T-helper 17 cell (primary cell): ENCODE data around the gene IRAK2. TPM values are rescaled to one million over a fixed set of nuclear protein-coding genes. Genes with fewer than 3 reads are reported as not detected.

Experiments used
- ATAC-seq: fragments of 150-1000 bp; cut with Tn5 transposase; 2 replicates; pipeline ENCODE4 v1.10.0; 2021; ENCODE audit warnings: mild to moderate bottlenecking, moderate library complexity
- DNase-seq, 3 donors: peaks; one replicate each; pipeline versions ENCODE4 v3.0.0 to v3.0.0-alpha.2; 2020 to 2021
- H3K9me3 ChIP-seq: one replicate; pipeline ENCODE4 v1.7.0; 2013; ENCODE audit warnings: low read length, mild to moderate bottlenecking; ENCODE audit not compliant: control insufficient read depth, poor library complexity, severe bottlenecking
- H3K27ac Mint-ChIP-seq: one replicate; pipeline ENCODE4 v1.8.0; 2022; ENCODE audit warnings: mild to moderate bottlenecking, moderate library complexity, mixed read lengths
- H3K27me3 Mint-ChIP-seq: one replicate; pipeline ENCODE4 v1.8.0; 2022; ENCODE audit warnings: mixed read lengths
- H3K36me3 Mint-ChIP-seq: one replicate; pipeline ENCODE4 v1.8.0; 2022; ENCODE audit warnings: low read depth, mixed read lengths
- H3K4me1 Mint-ChIP-seq: one replicate; pipeline ENCODE4 v1.8.0; 2022; ENCODE audit warnings: mild to moderate bottlenecking, mixed read lengths
- H3K4me3 Mint-ChIP-seq: one replicate; pipeline ENCODE4 v1.8.0; 2022; ENCODE audit warnings: mild to moderate bottlenecking, moderate library complexity, mixed read lengths
- total RNA-seq, 4 donors: library from RNA in 2 of 4; stranded (reverse) in 2 of 4; gene quantifications; one replicate each; pipeline ENCODE4 v1.2.3 and lab custom pipeline; 2022 to 2026

IRAK2 gene
- total RNA-seq, 2 donors from 2014 or later = 4.6 to 5.0 TPM

DNA sequence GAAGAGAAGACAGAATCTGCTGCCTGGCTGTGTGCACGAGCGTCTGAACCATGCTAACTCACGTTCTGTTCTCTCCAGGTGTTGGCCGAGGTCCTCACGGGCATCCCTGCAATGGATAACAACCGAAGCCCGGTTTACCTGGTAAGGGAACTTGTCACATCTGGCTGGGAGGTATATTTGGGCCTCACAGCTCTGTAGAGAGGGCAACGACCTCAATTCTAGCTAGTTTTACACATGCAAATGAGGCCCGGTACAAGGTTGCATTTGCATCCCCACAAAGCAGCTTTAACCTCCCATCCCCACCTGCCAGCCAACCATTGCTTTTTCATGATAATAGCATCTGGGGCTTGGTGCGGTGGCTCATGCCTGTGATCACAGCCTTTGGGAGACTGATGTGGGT, 61.6 kb downstream of the IRAK2 start:
- no peaks in the 10 kb centered on the region for H3K9me3 ChIP-seq
- DNase-seq (no peak), ATAC-seq (no peak)
- H3K4me3 Mint-ChIP-seq = peak overlapping the region; percentile 19
- H3K27me3 Mint-ChIP-seq = no peaks in the 10 kb centered on the region
- H3K27ac Mint-ChIP-seq = peak overlapping the region; percentile 87
- peaks cover 38% of the 10 kb centered on the region for H3K4me1 Mint-ChIP-seq
- peaks cover 3% of the 10 kb centered on the region for H3K36me3 Mint-ChIP-seq

DNA sequence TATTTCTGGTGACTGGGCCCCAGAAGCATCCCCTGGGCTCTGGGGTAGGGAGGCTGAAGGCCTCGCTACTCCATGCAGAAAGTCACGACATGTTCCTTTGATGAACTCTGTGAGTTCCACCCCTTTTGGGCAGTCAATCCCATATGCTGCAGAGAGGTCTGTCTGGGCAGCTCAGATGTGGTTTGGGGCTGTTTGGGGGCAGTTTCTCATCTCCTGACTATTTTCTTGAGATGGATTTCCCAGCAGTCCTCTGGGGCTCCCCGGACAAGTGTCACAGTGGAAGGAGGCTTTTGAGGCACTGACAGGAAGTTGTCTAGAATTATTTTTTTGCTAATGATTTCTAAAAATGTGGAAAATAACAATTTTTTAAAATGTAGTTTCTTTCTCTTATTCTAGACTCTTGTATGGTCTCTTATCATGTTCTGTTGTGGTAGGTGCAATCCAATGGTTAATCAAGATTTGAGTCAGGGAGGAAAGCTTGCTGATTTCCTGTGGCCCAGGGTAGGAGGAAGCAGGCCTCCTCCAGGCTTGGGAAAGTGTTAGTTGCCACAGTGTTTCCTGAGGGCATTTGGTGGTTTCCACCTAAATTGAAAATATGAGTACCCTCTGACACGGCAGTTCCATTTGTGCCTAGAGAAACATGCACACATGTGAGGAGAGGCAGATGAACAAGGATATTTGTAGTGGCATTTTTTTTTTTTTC, 63.7 kb downstream of the IRAK2 start:
- no peaks in the 10 kb centered on the region for H3K9me3 ChIP-seq
- no peak overlapping the region for H3K4me3 Mint-ChIP-seq
- no peaks in the 10 kb centered on the region for H3K27me3 Mint-ChIP-seq
- H3K36me3 Mint-ChIP-seq = peaks cover 3% of the 10 kb centered on the region
- peak; percentile 18 for ATAC-seq
- peaks cover 33% of the 10 kb centered on the region for H3K4me1 Mint-ChIP-seq
- H3K27ac Mint-ChIP-seq = peak overlapping the region; percentile 75
- DNase-seq = no peak

DNA sequence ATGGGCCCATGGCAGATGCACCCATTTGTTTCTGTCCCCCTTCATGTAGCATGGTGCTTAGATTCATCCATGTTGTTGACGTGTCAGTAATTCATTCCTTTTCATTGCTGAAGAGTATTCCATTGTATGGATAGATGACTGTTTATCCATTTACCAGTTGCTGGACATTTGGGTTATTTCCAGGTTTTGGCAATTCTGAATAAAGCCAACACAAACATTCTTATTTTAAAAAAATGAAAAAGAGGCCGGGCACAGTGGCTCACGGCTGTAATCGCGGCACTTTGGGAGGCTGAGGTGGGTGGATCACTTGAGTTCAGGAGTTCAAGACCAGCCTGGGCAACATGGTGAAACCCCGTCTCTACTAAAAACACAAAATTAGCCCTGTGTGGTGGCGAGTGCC, 64.9 kb downstream of the IRAK2 start:
- H3K27ac Mint-ChIP-seq = no peak overlapping the region
- peaks cover 24% of the 10 kb centered on the region for H3K4me1 Mint-ChIP-seq
- no peak for DNase-seq
- no peak for ATAC-seq
- H3K4me3 Mint-ChIP-seq = no peak overlapping the region
- peaks cover 3% of the 10 kb centered on the region for H3K36me3 Mint-ChIP-seq
- H3K9me3 ChIP-seq = no peaks in the 10 kb centered on the region
- H3K27me3 Mint-ChIP-seq = no peaks in the 10 kb centered on the region

DNA sequence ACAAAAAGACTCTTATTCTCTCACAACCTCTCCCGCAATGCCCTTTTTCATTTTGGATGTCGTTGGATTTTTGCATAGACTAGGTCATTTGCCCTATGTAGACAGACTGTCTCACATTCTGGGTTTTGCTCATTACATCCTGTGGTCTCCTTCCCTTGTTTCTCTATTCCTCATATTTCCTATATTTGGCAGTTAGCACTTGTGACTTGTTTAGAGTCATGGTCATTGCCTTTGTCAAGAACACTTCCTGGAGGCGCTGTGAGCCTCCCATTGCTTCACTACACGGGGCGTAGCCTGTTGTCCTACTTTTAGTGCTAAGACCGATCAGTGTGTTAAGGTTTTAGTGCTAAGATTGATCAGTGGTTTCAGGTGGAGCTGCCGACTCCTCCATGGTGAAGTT, 67.4 kb downstream of the IRAK2 start:
- H3K27ac Mint-ChIP-seq = peak overlapping the region; percentile 84
- no peak for DNase-seq
- no peaks in the 10 kb centered on the region for H3K36me3 Mint-ChIP-seq
- H3K4me3 Mint-ChIP-seq = peak overlapping the region; percentile 80
- no peaks in the 10 kb centered on the region for H3K9me3 ChIP-seq
- H3K27me3 Mint-ChIP-seq = no peaks in the 10 kb centered on the region
- peak; percentile 76 for ATAC-seq
- peaks cover 14% of the 10 kb centered on the region for H3K4me1 Mint-ChIP-seq

DNA sequence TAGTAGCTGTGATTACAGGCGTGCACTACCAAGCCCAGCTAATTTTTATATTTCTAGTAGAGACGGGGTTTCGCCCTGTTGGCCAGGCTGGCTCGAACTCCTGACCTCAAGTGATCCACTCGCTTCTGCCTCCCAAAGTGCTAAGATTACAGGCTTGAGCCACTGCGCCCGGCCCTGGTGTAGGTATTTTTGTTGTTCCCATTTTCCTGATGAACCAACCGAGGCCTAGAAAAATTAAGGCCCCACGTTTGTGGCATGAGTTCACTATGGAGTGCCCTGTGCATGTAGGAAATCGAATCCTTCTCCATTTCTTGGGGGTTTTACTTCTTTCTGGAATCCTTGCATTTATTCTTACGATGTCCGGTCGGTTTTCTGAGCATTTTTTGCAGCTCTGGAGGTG, 69.3 kb downstream of the IRAK2 start:
- H3K4me3 Mint-ChIP-seq = no peak overlapping the region
- no peaks in the 10 kb centered on the region for H3K36me3 Mint-ChIP-seq
- no peaks in the 10 kb centered on the region for H3K27me3 Mint-ChIP-seq
- DNase-seq (no peak), ATAC-seq (no peak)
- H3K27ac Mint-ChIP-seq = no peak overlapping the region
- H3K4me1 Mint-ChIP-seq = peaks cover 22% of the 10 kb centered on the region
- no peaks in the 10 kb centered on the region for H3K9me3 ChIP-seq

DNA sequence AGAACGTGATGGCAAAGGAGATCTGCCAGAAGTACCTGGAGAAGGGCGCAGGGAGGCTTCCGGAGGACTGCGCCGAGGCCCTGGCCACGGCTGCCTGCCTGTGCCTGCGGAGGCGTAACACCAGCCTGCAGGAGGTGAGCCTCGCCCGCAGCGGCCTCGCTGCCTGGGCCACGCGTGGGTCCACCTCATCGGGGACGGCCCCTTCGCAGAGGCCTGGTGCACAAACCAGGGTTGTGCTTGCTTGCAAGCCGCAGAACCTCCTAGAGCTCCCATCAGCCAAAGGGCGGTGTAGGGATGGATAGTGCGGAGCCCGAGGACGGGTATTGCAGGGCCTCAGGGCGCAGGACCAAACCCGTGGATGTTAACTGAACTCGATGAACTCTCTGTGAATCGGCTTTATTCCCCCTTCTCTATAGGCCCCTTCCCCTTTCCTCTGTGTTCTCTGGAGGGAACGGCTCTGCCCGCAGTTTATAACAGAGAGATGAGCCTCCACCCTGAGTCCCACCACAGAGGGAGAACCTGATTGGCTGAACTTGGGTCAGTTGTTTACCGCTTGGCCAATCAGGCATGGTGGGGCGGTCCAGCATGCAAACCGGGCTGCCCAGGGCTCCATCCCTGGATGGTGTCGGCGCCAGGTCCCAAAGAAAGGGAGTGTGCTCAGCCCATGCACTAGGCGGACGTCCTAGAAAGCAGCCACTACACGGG, 70.0 kb downstream of the IRAK2 start:
- DNase-seq (no peak), ATAC-seq (no peak)
- Mint-ChIP-seq H3K36me3 (no peaks in the 10 kb centered on the region), H3K27me3 (no peaks in the 10 kb centered on the region), H3K27ac (no peak overlapping the region), H3K4me3 (no peak overlapping the region), H3K4me1 (peaks cover 26% of the 10 kb centered on the region)
- no peaks in the 10 kb centered on the region for H3K9me3 ChIP-seq

DNA sequence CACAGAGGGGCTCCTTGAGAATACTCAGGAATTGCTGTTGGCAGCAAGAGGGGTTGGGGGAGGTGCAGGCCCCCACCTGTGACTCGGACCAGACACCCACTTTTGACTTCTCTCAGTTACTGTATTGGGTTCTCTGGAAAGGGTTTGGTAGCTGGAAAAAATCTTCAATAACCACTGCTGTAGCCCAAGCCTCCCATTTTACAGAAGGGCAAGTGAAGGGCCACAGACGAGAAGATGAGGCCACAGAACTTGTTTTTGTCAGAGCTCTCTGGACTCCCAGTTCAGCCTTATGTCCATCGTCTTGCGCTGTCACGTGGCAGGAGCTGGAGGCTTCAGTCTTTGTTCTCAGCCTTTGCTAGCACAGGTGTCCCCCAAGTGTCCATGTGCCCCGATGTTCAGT, 70.8 kb downstream of the IRAK2 start:
- H3K4me3 Mint-ChIP-seq = no peak overlapping the region
- no peaks in the 10 kb centered on the region for H3K27me3 Mint-ChIP-seq
- no peaks in the 10 kb centered on the region for H3K36me3 Mint-ChIP-seq
- no peak overlapping the region for H3K27ac Mint-ChIP-seq
- H3K4me1 Mint-ChIP-seq = peaks cover 26% of the 10 kb centered on the region
- no peaks in the 10 kb centered on the region for H3K9me3 ChIP-seq
- no peak for DNase-seq
- ATAC-seq = no peak

DNA sequence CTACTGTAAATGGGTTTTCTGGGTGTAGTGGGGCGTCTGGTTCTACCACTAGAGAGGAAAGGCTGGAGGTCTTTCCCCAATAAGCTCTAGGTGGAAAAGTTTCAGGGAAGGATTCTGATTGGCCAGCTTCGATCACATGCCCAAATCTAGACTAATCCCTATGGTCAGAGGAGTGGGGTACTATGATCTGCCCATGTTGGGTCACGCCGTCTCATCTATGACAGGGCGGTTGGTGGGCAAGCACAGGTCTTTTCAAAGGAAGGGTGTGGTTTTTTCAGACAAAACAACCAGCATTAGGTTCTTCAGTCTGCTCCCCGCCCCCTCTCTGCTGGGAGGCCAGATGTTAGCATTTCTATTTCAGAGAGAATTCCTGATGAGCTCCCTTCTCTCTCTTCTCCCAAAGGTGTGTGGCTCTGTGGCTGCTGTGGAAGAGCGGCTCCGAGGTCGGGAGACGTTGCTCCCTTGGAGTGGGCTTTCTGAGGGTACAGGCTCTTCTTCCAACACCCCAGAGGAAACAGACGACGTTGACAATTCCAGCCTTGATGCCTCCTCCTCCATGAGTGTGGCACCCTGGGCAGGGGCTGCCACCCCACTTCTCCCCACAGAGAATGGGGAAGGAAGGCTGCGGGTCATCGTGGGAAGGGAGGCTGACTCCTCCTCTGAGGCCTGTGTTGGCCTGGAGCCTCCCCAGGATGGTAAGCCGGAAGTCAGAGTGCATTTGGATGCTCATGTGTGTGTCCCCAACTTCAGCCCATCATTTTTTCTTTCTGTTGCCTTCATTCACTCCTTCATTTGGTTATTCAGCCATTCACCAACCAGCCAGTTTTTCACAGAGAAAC, 73.8 kb downstream of the IRAK2 start:
- DNase-seq = no peak
- Mint-ChIP-seq H3K4me3 (peak overlapping the region; percentile 39), H3K36me3 (no peaks in the 10 kb centered on the region), H3K27ac (peak overlapping the region; percentile 90), H3K4me1 (peaks cover 33% of the 10 kb centered on the region), H3K27me3 (no peaks in the 10 kb centered on the region)
- peak; percentile 45 for ATAC-seq
- no peaks in the 10 kb centered on the region for H3K9me3 ChIP-seq

DNA sequence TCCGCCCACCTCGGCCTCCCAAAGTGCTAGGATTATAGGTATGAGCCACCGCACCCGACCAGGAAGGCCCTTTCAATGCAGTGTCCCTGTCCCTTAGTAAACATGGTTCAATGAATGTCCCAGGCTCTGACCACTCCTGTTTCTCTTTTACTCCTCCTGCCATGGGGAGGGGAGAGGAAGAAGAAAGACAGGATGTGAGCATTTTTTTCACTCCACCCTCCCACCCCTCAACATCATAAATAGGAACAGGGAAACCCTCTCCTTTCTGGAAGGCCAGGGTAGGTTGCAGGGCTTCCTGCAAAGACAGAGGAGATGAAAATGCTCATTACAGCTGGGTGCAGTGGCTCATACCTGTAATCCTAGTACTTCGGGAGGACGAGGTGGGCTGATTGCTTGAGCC, 76.1 kb downstream of the IRAK2 start:
- Mint-ChIP-seq H3K4me3 (no peak overlapping the region), H3K4me1 (peaks cover 37% of the 10 kb centered on the region), H3K27ac (no peak overlapping the region), H3K36me3 (no peaks in the 10 kb centered on the region), H3K27me3 (no peaks in the 10 kb centered on the region)
- DNase-seq (no peak), ATAC-seq (no peak)
- H3K9me3 ChIP-seq = no peaks in the 10 kb centered on the region

DNA sequence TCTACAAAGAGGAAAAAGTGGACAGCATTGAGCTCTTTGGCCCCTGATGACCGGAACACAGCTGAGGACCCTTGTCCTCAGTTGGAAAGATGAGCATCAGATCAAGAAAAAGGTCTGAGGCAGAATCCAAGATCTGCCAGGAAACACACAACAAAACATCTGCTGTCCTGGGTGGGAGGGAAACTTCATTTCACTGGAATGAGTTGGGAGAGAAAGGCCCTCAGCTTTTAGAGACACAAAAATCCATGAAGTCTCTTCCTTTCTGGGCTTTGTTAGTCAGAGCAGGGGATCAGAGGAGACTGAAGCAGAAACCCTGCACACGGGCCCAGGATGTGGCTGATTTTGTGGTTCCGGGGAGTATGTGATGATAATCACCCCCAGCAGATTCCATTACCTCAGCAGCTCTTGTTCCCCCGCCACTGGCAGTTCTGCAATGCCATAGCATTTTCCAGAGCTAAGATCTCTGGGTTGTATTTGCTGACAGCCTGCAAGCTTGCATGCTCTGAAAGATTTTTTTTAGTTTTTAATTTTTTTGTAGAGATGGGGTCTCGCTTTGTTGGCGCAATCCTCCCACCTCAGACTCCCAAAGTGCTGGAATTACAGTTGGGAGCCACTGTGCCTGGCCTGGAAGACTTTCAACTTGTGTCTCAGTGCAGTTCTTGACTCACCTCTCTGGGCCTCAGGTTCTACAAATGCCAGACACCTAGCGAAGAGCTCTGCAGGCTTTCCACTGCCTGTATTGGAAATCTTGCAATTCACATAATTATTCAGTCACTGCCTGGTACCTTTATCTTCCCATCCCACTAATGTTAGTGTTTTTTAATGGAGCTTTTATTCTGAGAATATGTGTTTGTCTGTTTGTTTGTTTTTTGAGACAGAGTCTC, 77.7 kb downstream of the IRAK2 start:
- peak overlapping the region; percentile 78 for H3K4me3 Mint-ChIP-seq
- H3K9me3 ChIP-seq = no peaks in the 10 kb centered on the region
- peak; percentile 30 to 66 (median 33) for DNase-seq
- no peaks in the 10 kb centered on the region for H3K27me3 Mint-ChIP-seq
- ATAC-seq = peak; percentile 99
- H3K27ac Mint-ChIP-seq = peak overlapping the region; percentile 92
- peaks cover 3% of the 10 kb centered on the region for H3K36me3 Mint-ChIP-seq
- peaks cover 34% of the 10 kb centered on the region for H3K4me1 Mint-ChIP-seq

DNA sequence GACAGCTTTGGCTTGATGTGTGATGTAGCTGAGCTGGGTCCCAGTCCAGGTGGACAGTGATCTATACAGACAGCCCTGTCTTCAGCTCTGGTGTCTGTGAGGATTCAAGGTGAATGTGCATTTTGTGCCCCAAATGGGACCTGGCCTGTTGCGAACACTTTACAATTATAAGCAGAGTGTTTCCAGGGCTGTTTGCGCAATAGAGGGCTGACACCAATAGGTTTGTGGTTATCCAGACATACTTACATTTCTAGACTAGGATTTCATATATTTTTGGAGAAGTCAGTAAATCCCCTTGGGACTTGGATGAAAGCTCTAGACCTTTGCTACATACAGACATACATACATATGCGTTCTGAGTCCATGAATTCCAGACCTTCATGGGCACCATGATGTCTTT, 79.3 kb downstream of the IRAK2 start:
- Mint-ChIP-seq H3K27me3 (no peaks in the 10 kb centered on the region), H3K4me3 (peak overlapping the region; percentile 31), H3K27ac (no peak overlapping the region), H3K4me1 (peaks cover 27% of the 10 kb centered on the region), H3K36me3 (peaks cover 3% of the 10 kb centered on the region)
- no peak for ATAC-seq
- H3K9me3 ChIP-seq = no peaks in the 10 kb centered on the region
- DNase-seq = no peak

DNA sequence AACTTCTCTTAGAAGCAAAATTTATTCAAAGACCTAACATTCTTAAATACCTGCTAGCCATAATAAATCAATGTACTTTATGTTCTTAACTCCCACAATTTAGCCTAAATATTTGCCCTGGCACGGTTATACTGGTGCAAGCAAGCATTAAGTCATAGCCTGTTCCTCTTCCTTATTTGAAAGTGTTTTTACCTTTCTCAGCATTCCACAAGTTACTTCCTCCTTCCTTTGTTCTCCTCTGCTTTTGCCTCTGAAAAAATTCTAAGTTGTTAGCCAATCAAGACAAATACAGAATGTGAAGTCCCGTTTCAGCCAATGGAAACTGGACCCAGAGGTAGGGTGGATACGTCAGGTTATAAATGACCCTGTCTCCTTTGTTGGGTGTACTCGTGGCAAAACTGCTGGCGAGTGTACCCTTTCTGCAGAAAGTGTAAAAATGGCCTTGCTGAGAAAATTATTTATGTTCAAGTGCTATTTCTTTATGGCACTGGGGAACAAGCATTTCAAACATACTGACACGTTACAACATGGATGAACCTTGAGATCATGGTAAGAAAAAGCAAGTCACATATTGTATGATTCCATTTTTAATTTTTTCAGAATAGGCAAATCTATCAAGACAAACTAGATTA, 80.5 kb downstream of the IRAK2 start:
- ATAC-seq (no peak), DNase-seq (no peak)
- Mint-ChIP-seq H3K27ac (no peak overlapping the region), H3K4me1 (peaks cover 33% of the 10 kb centered on the region), H3K4me3 (no peak overlapping the region), H3K36me3 (peaks cover 3% of the 10 kb centered on the region), H3K27me3 (no peaks in the 10 kb centered on the region)
- H3K9me3 ChIP-seq = no peaks in the 10 kb centered on the region
